PC-3 (cell line): ENCODE data around the gene MAGI2. TPM values are rescaled to one million over a fixed set of nuclear protein-coding genes. Genes with fewer than 3 reads are reported as not detected.

Source experiments
- ATAC-seq: fragments of 200-7000 bp; cut with Tn5 transposase; 2 replicates; pipeline ENCODE4 v1.9.1; 2020; ENCODE audit warnings: mild to moderate bottlenecking, moderate library complexity
- BruUV-seq: library from RNA; stranded (reverse); fragments of 400-500 nt; replicated peaks from 2 replicates; lab custom pipeline; 2021; lab: Mats Ljungman, UMichigan
- CTCF ChIA-PET: fragments of 300-600 bp; sonication (Branson Sonifier 250); formaldehyde crosslinking; loops from one replicate; lab custom pipeline; 2022; ENCODE audit warnings: antibody characterized with exemption; lab: Charles Lee
- POLR2A ChIA-PET: fragments of 300-600 bp; sonication (Branson Sonifier 250); formaldehyde crosslinking; loops from one replicate; lab custom pipeline; 2022; ENCODE audit warnings: antibody characterized with exemption; ENCODE audit not compliant: unreplicated experiment; lab: Charles Lee
- DNase-seq: peaks from one replicate; pipeline ENCODE4 v3.0.0-alpha.2; 2015
- H2AFZ ChIP-seq: fragments of 300-600 bp; sonication (generic); 2 replicates; pipeline ENCODE4 v1.6.0; 2016; ENCODE audit warnings: antibody characterized with exemption, low read length
- H3F3A ChIP-seq: fragments of 300-600 bp; sonication (generic); one replicate; pipeline ENCODE4 v1.6.0; 2017; ENCODE audit warnings: antibody characterized with exemption, low read length, control low read depth, mild to moderate bottlenecking; ENCODE audit not compliant: unreplicated experiment
- H3K27ac ChIP-seq: fragments of 300-600 bp; sonication (generic); 2 replicates; pipeline ENCODE4 v1.5.1; 2016; ENCODE audit warnings: mild to moderate bottlenecking, low read length
- H3K27me3 ChIP-seq: fragments of 300-600 bp; sonication (generic); 2 replicates; pipeline ENCODE4 v1.6.1; 2016; ENCODE audit warnings: low read length, mixed read lengths
- H3K36me3 ChIP-seq: fragments of 300-600 bp; sonication (generic); 2 replicates; pipeline ENCODE4 v1.6.1; 2016; ENCODE audit warnings: low read depth, mixed run types, low read length, mixed read lengths
- H3K4me1 ChIP-seq: fragments of 300-600 bp; sonication (generic); 2 replicates; pipeline ENCODE4 v1.5.1; 2016; ENCODE audit warnings: low read length; ENCODE audit not compliant: insufficient read depth
- H3K4me2 ChIP-seq: fragments of 300-600 bp; sonication (generic); 2 replicates; pipeline ENCODE4 v1.6.0; 2016; ENCODE audit warnings: low read length
- H3K4me3 ChIP-seq: fragments of 300-600 bp; sonication (generic); 2 replicates; pipeline ENCODE4 v1.5.1; 2016; ENCODE audit warnings: mild to moderate bottlenecking, low read length, mixed read lengths
- H3K79me2 ChIP-seq: fragments of 300-600 bp; sonication (generic); 2 replicates; pipeline ENCODE4 v1.6.1; 2017; ENCODE audit warnings: low read length, mixed read lengths
- H3K9ac ChIP-seq: fragments of 300-600 bp; sonication (generic); 2 replicates; pipeline ENCODE4 v1.6.0; 2016; ENCODE audit warnings: mild to moderate bottlenecking, low read length
- H3K9me2 ChIP-seq: fragments of 300-600 bp; sonication (generic); replicated peaks from 2 replicates; pipeline ENCODE4 v1.6.1; 2016; ENCODE audit warnings: mixed run types, low read length, mixed read lengths
- H3K9me3 ChIP-seq: fragments of 300-600 bp; sonication (generic); 2 replicates; pipeline ENCODE4 v1.6.1; 2016; ENCODE audit warnings: low read length, mixed read lengths
- H4K20me1 ChIP-seq: fragments of 300-600 bp; sonication (generic); 2 replicates; pipeline ENCODE4 v1.6.1; 2016; ENCODE audit warnings: low read length, mixed read lengths
- EZH2 ChIP-seq: fragments of 300-600 bp; sonication (generic); IDR thresholded peaks from one replicate; pipeline ENCODE4 v1.6.1; 2017; ENCODE audit warnings: antibody characterized with exemption, mild to moderate bottlenecking, low read length; ENCODE audit not compliant: unreplicated experiment
- EZH2phosphoT487 ChIP-seq: fragments of 300-600 bp; sonication (generic); IDR thresholded peaks from 2 replicates; pipeline ENCODE4 v1.6.1; 2018; ENCODE audit warnings: mild to moderate bottlenecking, antibody characterized with exemption, low read length, borderline replicate concordance
- intact Hi-C: fragments of 100-400 bp; cut with micrococcal nuclease; formaldehyde crosslinking; loops from 2 replicates; pipeline ENCODE4 v1.9.0; 2023
- total RNA-seq: library from RNA; depleted of rRNA; stranded (reverse); fragments of >200 nt; gene quantifications from 2 replicates; pipeline ENCODE4 v1.2.3, GENCODE V29; 2014
- TF ChIP-seq, protein P1 (sequence below): fragments of 300-600 bp; sonication (generic); conservative IDR thresholded peaks from 2 replicates; pipeline ENCODE4 v1.5.1; 2017; ENCODE audit warnings: antibody characterized with exemption, low read depth, mild to moderate bottlenecking, low read length

MAGI2 gene
- total RNA-seq, 1 experiment from 2014 or later: not detected

DNA sequence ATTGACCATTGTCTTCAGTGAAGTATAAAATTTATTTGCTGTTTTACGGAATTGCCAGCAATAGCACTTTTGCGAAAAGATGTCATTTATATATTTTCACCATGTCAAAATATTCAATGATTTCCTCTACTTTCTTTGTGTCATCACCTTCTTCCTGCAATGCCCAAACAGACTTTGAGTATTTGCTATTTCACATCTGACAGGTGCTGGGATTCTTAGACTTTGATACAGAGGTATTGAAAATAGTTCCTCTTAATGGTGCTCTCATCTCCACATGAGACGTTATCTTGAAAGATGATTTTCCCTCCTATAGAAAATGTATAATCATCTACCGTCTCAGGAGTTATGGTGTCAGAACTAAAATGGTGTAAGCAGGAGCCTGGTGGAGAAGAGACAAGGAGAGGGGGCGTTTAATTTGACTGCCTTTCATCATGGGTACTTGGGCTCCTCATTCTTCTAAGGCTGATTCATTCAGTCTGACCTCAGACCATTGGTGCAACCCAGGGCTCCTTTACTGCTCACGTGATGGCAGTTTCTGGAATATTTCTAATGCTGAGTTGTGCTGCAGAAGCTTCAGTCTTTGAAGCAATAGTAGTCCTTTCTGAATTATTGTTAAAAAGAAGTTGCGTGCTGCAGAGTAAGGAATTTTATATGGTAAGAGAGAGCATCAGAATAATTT is 1250.3 kb downstream of the MAGI2 start:
- ATAC-seq (no peak), DNase-seq (no peak)
- peaks cover 48% of the 10 kb centered on the region for H3K27me3 ChIP-seq
- no peaks in the 10 kb centered on the region for H3K4me1 ChIP-seq
- TF ChIP-seq EZH2: no peak
- TF ChIP-seq, protein P1, sequence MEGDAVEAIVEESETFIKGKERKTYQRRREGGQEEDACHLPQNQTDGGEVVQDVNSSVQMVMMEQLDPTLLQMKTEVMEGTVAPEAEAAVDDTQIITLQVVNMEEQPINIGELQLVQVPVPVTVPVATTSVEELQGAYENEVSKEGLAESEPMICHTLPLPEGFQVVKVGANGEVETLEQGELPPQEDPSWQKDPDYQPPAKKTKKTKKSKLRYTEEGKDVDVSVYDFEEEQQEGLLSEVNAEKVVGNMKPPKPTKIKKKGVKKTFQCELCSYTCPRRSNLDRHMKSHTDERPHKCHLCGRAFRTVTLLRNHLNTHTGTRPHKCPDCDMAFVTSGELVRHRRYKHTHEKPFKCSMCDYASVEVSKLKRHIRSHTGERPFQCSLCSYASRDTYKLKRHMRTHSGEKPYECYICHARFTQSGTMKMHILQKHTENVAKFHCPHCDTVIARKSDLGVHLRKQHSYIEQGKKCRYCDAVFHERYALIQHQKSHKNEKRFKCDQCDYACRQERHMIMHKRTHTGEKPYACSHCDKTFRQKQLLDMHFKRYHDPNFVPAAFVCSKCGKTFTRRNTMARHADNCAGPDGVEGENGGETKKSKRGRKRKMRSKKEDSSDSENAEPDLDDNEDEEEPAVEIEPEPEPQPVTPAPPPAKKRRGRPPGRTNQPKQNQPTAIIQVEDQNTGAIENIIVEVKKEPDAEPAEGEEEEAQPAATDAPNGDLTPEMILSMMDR: no peak
- no peak for TF ChIP-seq EZH2phosphoT487
- no peak overlapping the region for H3K4me2 ChIP-seq
- no peaks in the 10 kb centered on the region for H4K20me1 ChIP-seq
- H3K36me3 ChIP-seq: no peaks in the 10 kb centered on the region
- no peaks in the 10 kb centered on the region for H3K79me2 ChIP-seq
- intact Hi-C loops: no loop called here
- no peaks in the 10 kb centered on the region for H3K9me2 ChIP-seq
- no peaks in the 10 kb centered on the region for H3F3A ChIP-seq
- H3K4me3 ChIP-seq: no peak overlapping the region
- no TSS peak for BruUV-seq
- no peak overlapping the region for H3K9ac ChIP-seq
- H3K9me3 ChIP-seq: no peaks in the 10 kb centered on the region
- H3K27ac ChIP-seq: no peak overlapping the region
- no peak overlapping the region for H2AFZ ChIP-seq
- POLR2A ChIA-PET: no interaction called here
- CTCF ChIA-PET: no interaction called here

DNA sequence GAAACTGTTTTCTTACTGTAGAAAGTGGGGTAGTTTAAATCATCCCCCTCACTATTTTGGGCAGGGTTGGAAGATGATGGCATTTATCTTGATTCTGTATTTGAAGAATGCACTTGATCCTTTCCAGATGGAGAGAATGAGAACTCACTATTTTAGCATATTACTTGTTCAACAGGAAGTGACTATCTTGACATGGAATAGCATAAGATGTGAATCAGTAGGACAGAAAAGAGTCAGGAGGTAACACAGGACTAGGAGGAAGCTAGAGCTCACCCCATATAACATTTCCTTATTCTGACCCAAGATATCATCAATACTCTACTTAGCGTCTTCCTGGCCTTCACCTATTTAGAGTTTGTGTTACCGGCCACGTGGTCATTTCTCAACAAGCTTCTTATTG is 1254.7 kb downstream of the MAGI2 start:
- no peaks in the 10 kb centered on the region for H3K9me3 ChIP-seq
- H3K9ac ChIP-seq: no peak overlapping the region
- ChIA-PET POLR2A (no interaction called here), CTCF (no interaction called here)
- no peak overlapping the region for H2AFZ ChIP-seq
- DNase-seq (no peak), ATAC-seq (no peak)
- H3K79me2 ChIP-seq: no peaks in the 10 kb centered on the region
- no peak overlapping the region for H3K4me3 ChIP-seq
- H3K4me2 ChIP-seq: no peak overlapping the region
- H4K20me1 ChIP-seq: no peaks in the 10 kb centered on the region
- H3K9me2 ChIP-seq: no peaks in the 10 kb centered on the region
- intact Hi-C loops: no loop called here
- no peaks in the 10 kb centered on the region for H3K4me1 ChIP-seq
- TF ChIP-seq, protein P1: no peak
- TF ChIP-seq EZH2: no peak
- no peak for TF ChIP-seq EZH2phosphoT487
- H3K27ac ChIP-seq: no peak overlapping the region
- H3K27me3 ChIP-seq: peaks cover 40% of the 10 kb centered on the region
- BruUV-seq: no TSS peak
- no peaks in the 10 kb centered on the region for H3F3A ChIP-seq
- no peaks in the 10 kb centered on the region for H3K36me3 ChIP-seq

DNA sequence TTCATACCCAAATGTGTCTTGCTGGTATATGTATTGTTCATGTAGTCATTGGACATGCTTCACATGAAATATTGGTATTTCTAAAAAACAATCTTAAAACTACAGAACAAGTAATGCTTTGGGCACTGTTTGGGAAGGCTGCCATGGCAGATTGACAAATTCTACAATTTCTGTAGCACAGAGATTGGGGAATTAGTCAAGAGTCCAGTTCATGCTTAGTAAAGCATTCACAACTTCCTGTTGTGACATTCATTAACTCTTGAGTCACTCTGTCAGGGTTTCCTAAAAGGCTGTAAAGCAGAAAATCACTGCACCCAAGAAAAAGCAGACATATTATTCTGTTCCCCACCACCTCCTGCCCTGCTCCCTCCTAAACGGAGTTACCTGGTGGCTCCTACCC is 1256.0 kb downstream of the MAGI2 start:
- DNase-seq: no peak
- H3K9ac ChIP-seq: no peak overlapping the region
- CTCF ChIA-PET: no interaction called here
- BruUV-seq: no TSS peak
- ATAC-seq: no peak
- intact Hi-C loops: no loop called here
- POLR2A ChIA-PET: no interaction called here
- no peaks in the 10 kb centered on the region for H3F3A ChIP-seq
- no peaks in the 10 kb centered on the region for H3K4me1 ChIP-seq
- H3K27me3 ChIP-seq: peaks cover 43% of the 10 kb centered on the region
- no peaks in the 10 kb centered on the region for H3K79me2 ChIP-seq
- no peak overlapping the region for H3K4me2 ChIP-seq
- H3K9me3 ChIP-seq: no peaks in the 10 kb centered on the region
- no peaks in the 10 kb centered on the region for H4K20me1 ChIP-seq
- H2AFZ ChIP-seq: no peak overlapping the region
- no peaks in the 10 kb centered on the region for H3K9me2 ChIP-seq
- H3K36me3 ChIP-seq: no peaks in the 10 kb centered on the region
- H3K4me3 ChIP-seq: no peak overlapping the region
- H3K27ac ChIP-seq: no peak overlapping the region
- TF ChIP-seq EZH2 (no peak), EZH2phosphoT487 (no peak)
- TF ChIP-seq, protein P1: no peak
